Activated CD4-positive, alpha-beta T cell treated with anti-CD3 and anti-CD28 coated beads, Interleukin-10, Interleukin-2, amounts not matched to agents 100 ng/mL and 50 ng/mL, durations not matched to agents 16 hours and 8 hours (primary cell): ENCODE measurements around the gene FTCD.
"Not testable (repeated sequence)": the region's sequence is repeated elsewhere in the genome, so short reads cannot be mapped to it uniquely, and the experiment has no call there.

Source experiments
- DNase-seq: peaks from one replicate; pipeline ENCODE4 v3.0.0-alpha.2; 2020

Gene FTCD

DNA sequence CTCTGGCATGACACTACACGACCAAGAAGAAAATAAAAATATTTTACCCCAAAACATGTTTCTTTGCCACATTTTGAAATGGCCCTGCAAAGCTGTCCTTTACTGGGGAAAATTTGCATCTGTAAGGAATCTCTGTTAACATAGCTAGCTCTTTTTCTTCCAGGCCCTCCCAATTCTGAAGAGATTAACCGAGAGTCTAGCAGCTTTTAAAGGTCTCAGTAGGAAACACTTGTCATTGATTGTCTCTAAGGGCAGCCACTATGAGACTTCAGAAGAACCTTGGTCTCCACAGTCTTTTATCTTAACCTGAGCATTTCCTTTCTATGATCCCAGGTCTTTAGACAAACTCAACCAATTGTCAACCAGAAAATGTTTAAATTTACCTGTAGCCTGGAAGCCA is 48.0 kb downstream of the FTCD start:
- not testable (repeated sequence) for DNase-seq

DNA sequence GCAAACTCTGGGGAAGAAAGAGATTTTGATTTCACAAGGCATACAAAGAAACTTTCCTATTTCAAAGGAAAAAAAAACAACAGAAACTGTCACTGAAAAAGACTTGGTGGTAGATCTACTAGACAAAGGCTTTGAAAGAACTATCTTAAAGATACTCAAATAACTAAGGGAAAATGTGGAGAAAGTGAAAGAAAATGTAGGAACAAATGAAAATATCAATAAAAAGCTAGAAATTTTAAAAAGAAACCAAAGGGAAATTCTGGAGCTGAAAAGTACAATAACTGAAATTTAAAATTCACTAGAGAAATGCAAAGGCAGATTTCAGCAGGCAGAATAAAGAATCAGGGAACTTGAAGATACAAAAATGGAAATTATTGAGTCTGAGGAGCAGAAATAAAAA is 51.3 kb downstream of the FTCD start:
- no peak for DNase-seq

DNA sequence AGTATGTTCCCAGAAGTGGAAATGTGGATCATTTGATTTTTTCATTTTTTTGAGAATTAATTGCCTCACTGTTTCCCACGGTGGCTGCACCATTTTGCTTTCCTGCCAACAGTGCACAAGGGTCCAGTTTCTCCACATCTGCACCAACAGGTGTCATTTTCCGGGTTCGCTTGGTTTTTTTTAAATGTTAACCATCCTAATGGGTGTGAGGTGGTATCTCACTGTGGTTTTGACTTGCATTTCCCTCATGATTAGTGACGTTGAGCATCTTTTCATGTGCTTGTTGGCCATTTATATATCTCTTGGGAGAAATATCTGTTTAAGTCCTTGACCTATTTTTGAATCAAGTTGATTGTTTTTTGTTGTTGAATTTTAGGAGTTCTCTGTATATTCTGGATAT is 54.5 kb downstream of the FTCD start:
- DNase-seq: no peak

DNA sequence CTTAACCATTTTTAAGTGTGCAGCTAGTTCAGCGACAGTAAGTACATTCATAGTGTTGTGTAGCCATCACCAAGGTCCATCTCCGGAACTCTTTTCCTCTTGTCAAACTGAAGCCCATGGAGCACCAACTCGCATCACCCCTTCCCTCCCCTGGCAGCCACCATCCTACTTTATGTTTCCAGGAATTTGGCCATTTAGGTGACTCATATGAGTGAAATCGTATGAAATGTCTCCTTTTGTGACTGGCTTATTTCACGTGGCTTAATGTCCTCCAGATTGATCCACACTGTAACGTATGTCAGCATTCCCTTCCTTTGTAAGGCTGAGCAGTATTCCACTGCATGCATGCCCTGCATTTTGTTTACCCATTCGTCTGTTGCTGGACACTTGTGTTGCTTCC is 55.0 kb downstream of the FTCD start:
- DNase-seq: no peak

DNA sequence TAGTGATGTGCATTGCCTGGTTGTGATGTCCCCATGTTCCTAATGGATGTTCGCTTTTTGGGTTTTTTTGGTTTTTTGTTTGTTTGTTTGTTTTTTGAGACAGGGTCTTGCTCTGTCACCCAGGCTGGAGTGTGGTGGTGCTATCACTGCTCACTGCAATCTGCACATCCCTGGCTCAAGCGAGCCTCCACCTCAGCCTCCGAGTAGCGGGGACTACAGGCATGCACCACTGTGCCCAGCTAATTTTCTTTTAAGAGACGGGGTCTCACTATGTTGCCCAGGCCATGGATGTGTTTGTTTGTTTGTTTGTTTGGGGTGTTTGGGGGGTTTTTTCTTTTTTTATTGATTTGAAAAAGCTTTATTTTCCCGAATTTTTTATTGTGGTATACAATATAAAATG is 55.4 kb downstream of the FTCD start:
- no peak for DNase-seq

DNA sequence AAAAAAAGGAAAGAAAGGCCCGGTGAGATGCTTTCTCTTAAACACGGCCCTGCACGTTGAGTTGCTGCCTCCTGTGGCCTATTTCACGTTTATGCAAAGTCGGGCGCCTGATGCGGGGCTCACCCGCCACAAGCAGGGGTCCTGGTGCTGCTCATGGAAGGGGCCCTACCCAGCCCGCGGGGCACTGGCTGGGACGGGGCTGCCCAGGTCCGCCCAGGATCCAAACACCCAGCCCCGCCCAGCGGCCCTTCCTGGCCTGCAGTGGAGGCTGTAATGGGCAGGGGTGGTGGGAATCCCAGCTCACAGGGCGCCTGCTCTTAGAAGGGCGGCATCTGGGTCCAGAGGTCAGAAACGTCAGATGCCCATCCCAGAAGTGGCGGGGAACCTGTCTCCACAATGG is 55.9 kb downstream of the FTCD start:
- no peak for DNase-seq

DNA sequence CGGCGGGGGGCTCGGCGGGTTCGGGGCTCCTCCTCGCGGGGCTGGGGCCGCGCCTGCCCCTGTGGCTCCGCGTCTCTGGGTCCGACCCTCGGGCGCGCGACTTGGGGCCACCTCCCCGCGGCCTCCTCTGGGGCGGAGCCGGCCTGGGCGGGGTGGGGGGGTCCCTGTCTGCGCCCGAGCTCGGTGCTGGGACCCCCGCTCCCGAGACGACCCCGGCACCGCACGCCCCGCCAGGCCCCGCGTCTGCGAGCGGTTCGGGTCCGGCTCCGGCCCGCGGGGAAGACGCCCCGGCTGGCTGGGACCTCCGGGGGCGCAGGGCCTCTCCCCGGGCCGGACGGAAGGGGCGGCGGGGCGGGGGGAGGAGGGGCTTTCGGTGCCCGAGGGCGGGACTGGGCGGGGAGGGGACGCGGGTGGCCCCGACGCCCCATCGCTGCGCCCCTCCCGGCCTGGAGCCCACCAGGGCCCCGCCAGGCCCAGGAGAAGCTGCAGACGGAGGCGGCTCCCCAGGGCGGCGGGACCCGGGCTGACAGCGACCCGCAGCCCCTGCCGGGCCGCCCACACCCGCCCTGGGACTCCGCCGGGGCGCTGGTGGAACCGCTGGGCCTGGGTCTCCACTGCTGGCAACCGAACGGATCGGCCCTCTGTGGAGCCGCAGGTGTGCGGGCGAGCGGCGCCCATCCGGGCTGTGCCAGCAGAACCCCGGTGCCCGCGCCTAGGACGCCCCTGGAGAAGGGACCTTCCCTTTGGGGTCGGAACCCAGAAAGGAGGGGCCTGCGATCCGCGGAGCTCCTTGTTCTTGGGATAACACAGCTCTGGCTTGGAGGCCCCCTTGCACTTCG is 56.9 kb downstream of the FTCD start:
- DNase-seq: no peak

DNA sequence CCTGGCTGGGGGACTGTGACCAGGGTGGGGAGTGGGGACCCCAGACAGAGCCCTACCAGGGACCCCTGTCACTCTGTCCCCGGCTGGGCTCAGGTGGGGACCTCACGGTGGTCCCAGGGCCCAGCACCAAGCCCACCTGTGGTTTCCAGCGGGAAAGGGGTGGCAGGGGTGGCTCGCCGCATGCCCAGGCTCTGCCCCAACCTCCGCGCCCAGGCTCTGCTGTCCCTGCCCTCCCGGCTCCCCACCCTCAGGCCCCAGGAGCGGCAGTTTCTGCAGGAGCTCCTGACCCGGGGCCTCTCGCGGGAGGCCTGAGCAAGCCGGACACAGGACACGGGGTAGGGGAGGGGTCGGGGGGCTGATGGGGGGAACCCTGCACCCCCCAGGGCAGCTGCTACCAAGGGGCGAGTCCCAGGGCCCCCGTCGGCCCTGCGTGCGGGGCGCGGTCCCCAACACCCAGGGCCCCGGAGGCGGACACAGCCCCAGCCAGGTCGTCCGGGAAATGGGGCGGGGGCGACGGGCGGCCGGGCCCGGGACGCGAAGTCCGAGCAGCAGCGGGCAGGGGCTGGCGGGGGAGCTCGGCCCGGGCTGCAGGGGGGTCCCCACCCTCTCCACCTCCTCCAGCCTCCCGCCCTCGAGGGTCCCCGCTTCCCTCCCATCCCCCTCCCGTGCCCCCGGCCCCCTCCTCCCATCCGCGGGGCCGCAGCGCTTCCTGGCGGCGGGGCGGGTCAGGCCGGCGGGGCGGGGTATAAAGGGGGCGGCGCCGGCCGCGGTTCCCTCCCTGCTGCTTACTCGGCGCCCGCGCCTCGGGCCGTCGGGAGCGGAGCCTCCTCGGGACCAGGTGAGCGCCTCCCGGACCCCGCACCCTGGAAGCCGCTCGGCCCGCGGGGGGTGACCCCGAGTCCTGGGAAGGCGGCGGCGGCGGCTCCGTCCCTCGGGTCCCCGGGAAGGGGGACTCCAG is 57.8 kb downstream of the FTCD start, which contains the start of gene COL6A2:
COL6A2 (plus strand) TSS at position 777 of the 958 bp plus-strand sequence.
- peak; percentile 13 for DNase-seq

DNA sequence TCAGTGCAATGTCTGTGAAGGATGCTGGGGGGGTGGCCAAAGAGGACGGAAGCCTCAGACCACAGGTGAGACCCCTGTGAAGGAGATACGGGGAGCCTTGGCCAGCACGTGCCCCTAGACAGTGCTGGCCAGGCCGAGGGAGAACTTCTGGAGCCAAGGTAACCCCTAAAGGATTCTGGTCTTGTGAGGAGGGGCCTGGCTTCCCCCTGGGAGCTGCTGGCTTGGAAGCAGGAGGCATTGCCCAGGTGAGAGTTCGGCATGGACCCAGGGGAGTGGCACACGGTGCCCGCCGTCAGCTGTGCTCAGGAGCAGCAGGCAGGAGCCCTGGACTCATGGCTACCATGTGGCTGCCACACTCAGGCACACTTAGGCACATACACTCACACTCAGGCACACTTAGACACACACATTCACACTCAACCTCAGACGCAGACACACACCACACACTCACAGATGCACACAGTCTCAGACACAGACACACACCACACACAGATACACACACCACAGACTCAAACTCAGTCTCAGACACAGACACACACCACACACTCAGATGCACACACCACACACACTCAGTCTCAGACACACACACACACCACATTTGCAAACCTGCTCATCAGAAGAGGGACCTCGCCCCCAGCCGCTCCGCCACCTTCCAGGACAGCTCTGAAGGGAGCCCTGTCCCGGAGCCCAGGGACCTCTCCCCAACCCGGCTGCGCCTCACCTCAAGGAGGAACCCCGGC is 58.6 kb downstream of the FTCD start:
- DNase-seq: no peak

DNA sequence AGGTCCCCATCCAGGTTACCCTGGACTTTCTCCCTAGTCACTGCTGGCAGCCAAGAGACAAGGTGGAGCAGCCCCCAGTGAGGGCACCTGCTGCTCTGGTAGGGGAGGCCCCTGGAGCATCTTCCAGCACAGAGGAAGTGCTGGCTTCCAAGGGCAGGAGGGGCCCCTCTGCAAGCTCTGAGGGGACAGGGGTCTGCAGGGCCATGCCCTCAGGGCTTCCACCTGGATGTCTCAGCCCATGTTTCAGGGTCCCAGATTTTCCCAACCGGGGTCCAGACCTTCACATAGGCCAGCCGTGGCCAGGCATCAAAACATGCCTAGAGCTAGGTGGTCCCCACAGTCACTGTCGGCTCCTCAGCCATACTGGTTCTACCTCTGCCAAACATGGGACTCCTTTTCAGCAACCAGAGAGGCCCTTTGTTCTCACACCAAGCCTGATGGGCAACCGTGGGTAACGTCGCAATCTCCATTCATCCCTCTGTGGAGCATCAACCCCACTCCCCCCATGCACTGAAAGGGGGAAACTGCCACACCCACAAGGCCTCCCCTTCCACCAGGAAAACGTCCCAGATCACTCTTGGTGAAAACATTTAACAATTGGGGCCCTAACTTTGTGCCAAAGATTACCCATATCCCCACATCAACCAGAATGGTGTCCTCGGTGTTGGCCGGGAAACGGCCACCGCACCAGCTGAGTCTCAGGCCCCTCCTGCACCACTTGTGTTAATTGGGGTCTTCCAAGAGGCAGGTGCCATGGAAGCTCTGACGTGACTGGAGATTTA is 59.4 kb downstream of the FTCD start:
- no peak for DNase-seq

DNA sequence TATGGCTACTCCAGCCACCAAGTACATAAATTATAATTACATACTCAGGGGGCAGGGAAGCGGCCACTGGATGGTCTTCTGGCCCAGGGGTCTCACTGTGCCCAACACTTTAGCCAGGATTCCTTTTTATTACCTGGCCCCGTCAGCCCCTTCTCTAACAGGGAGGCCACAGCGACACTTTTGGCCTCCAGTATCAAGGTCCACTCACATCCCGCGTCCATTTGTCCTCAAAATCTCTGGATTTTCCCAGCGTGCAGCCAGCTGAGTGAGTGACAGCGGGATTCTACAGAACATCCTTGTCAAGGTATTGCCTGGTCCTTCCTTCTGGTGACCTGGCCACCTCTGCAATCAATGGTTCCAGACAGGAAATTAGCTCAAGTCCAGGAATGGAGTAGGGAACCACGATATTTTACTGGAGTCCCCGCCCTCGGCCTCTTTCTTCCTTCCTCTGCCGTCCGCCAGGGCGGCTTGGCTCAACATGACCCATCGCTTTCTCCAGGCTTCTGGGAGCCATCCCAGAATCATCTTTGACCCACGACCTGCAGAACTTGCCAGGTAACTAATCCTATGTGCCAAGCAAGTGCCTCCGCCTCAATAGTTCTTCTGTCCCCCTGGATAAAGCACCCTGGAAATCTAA is 60.2 kb downstream of the FTCD start:
- no peak for DNase-seq

DNA sequence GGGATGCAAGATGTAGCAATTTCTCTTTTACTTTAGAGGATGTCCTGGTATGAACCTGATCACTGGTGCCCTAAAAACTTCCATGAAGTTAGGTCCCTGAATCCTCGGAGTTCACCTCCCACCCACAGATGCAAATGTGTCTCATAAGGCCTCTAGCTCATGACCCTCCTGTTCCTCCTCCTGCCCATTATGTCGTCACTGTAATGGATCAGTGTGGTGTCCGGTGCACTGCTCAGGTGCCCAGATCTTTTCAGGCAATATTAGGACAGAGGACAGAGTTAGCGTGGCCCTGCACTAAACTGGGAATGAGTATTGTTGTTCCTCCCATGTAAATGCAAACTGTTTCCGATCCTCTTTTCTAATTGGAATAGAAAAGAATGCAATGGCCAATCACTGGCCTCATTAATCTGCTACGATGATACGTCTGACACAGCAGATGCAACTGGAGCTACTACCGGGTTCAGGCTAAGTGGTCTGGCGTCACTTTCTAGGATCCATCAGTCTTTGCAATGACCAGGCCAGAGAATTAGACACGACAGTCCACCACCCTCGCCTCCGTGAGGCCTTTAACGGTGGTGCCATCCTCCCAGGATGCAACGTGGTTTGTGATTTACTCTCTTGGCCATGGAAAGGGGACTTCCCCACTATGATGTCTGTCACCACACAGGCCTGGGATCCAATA is 60.8 kb downstream of the FTCD start:
- DNase-seq: no peak

DNA sequence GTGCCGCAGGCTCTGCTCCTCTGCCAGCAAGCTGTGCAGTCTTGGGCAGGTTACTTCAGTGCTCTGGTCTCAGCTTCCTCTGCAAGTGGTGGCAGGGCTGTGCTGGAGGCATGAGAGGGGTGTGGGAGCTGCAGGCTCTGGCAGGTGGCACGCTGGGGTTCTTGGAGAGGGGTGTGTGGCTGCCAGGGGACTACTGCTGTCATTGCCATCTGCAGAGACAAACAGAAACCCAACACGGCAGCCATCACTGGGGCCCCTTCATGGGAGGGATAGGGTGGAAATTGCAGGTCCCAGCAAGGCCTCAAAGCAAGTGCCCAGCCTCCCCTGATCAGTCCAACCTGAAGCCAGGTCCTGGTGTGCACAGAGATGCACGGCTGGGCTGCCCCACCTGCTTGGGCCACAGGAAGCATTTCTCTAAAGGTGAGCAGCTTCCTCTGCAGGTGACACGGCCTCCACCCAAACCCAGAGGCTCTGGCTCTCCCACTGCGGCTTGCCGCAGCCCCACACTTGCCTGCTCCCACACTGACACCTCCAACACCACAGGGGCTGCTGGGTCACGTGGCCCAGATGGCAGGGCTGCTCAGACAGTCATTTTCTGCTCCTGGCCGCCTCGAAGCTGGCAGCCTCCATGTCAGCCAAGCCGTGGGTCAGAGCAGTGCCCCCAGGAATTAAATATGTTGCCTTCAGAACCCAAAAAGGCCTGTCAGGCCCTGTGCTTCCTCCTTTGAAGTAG is 61.5 kb downstream of the FTCD start:
- no peak for DNase-seq

DNA sequence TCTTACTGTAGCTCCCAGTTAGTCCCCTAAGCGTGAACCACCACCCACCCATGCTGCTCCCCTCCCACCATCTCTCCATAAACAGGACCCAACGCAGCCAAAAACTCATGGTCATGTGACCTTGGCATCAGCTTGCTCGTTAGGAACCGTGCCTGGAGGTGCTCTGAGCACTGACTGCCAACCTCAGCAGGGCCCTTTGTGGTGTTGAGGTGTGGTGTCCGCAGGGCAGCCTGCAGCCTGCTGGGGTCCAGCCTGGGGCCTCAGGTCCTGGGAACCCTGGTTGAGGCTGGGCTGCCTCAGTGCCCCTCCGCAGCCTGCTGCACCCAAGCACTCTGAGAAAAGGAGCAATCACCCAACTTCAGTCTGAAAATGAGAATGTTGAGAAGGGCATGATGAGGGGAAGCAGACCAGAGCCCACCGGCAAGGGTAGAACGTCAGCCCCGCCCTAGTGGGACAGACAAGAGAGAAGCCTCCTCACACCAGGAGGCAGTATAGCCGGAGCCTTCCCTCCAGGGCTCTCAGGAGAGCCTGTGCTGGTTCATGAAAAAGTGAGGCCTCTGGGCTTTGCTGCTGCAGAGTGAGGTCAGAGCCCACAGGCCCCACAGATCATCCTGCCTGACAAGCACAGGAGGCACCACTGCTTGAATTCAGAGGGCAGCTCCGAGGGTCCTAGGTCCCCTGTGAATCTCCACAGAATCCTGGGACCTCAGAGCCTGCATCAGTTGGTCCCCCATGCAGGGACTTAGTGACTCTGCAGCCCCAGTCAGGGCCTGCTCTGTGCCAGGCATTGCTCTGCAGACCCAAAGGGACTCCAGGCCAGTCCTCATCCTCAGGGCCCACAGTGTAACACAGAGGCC is 62.3 kb downstream of the FTCD start:
- DNase-seq: no peak

DNA sequence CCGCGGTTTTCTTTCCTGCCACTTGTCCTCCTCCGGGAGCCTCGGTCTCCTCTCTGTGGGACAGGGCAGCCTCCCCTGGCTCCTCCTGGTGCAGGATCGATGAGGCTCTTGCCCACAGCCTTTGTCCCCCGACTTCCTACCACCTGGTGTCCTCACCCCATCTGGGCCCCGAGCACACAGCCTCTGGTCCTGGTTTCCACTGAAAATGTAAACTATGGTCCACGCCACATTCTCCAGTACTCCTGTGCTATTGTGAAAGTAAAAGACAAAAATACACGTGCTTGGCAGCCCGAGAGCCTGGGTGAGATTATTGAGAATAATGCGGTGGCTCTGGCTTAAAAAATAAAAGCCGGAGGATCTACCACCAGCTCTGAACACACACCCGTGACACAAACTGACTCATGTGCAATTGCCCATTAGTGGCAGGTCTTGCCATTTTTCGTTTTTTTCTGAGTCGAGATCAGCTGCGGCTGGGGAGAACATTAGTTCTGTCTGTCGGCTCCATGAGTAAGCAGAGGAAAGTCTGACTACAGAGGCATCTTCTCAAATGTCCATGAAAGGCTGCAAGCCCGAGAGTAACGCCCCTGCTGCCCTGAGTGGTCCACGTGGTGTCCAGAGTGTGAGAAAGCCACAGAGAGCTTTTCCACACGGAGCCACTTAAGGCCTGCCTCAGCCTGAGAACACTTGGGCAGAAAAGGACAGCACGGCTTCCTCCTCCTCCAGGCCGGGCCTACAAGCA is 63.2 kb downstream of the FTCD start:
- DNase-seq: no peak

DNA sequence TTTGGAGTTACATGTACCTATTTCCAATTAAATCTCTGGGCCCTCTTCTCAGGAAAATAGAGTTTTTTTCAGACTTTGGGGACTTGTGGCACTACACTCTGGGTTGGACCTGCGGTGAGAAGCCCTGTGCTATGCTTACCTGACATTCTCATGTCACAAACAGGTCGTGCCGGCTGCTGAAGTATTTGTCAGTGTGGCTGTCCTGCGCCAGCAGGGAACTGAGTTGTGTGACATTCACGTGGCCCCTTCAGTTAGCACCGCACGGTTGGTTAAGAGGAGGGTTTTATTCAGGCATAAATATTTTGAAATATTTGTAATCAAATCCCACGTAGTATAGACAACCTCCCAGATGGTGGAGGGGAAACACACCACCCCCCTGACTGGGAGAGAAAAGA is 63.8 kb downstream of the FTCD start:
- DNase-seq: no peak

DNA sequence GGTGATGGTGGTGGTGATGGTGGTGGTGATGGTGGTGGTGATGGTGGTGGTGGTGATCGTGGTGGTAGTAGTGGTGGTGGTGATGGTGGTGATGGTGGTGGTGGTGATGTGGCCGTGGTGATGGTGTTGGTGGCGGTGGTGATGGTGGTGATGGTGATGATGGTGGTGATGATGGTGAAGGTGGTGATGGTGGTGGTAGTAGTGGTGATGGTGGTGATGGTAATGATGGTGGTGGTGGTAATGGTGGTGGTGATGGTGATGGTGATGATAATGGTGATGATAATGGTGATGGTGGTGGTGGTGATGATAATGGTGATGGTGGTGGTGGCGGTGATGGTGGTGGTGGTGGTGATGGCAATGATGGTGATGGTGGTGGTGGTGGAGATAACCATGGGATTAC is 64.3 kb downstream of the FTCD start:
- DNase-seq: no peak

DNA sequence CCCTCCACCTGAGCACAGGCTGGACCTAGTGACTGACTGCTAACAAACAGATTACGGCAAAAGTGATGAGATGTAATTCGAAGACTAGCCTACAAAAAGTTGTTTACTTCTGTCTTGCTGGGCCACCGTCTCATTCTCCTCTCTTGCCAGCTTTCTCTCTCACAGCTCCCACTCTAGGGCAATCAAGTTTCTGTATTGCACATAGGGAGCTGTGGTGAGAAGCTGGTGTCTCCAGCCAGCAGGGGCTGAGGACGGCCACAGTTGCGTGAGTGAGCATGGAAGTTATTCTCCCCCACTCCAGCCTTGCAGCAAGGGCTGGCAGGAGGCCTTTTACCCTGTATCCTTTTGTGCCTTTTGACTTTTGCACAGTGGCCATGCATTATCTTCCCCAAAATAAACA is 66.1 kb downstream of the FTCD start:
- DNase-seq: no peak

DNA sequence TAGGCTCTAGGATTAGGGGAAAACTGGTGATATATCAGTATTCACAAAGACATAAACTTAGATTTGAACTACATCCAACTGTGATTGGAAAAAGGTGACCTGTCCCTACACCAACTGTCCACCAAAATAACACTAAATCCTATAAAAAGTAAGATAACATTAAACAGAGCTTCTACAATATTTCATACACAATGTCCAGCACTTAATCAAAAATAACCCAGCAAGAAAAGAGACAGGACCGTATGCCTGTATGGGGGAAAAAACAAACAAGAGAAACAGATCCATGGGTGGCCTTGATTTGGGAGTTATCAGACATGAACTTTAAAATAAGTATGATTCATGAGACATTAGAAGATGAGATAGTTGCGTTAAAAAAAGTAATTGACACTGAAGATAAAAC is 67.2 kb downstream of the FTCD start:
- DNase-seq: no peak
